ENCODE measurements around the gene MRPS18A.

- TF ChIP-seq CTCF (IDR thresholded peaks at IDR 0.05) (no peak), POLR2A (IDR thresholded peaks at IDR 0.05) (no peak)
Measured at GRCh38 chr6:43635387-43636307, 51.9 kb downstream of the MRPS18A start, which contains the start of gene MAD2L1BP.

Measured in lower leg skin (tissue), 3 donors.